MCF 10A (cell line): Measurements from ENCODE around the gene SH2D4B. TPM values are rescaled to one million over a fixed set of nuclear protein-coding genes. Genes with fewer than 3 reads are reported as not detected.

Source experiments
- BruUV-seq: library from RNA; stranded (reverse); fragments of 400-500 nt; replicated peaks from 2 replicates; lab custom pipeline; 2021; lab: Mats Ljungman, UMichigan
- CTCF ChIA-PET: fragments of 300-600 bp; sonication (Branson Sonifier 250); formaldehyde crosslinking; extraction: SDS; loops from one replicate; lab custom pipeline; 2021; ENCODE audit warnings: antibody characterized with exemption, inconsistent platforms; lab: Yijun Ruan, JAX
- POLR2A ChIA-PET: fragments of 300-600, 350-650 bp; sonication (Branson Sonifier 250); formaldehyde crosslinking; extraction: SDS; loops from one replicate; lab custom pipeline; 2020; ENCODE audit warnings: antibody characterized with exemption, inconsistent platforms; lab: Yijun Ruan, JAX
- DNase-seq: peaks from one replicate; pipeline ENCODE4 v3.0.0-alpha.2; 2018; ENCODE audit not compliant: unreplicated experiment
- H3K27ac Mint-ChIP-seq: one replicate; pipeline ENCODE4 v1.8.0; 2022; ENCODE audit warnings: mild to moderate bottlenecking, low read depth, mixed read lengths; ENCODE audit not compliant: unreplicated experiment
- H3K27me3 Mint-ChIP-seq: one replicate; pipeline ENCODE4 v1.8.0; 2022; ENCODE audit warnings: mixed read lengths; ENCODE audit not compliant: insufficient read depth, unreplicated experiment
- H3K36me3 Mint-ChIP-seq: one replicate; pipeline ENCODE4 v1.8.0; 2022; ENCODE audit warnings: mild to moderate bottlenecking, moderate library complexity, mixed read lengths; ENCODE audit not compliant: insufficient read depth, unreplicated experiment
- H3K4me1 Mint-ChIP-seq: one replicate; pipeline ENCODE4 v1.8.0; 2022; ENCODE audit warnings: mixed read lengths; ENCODE audit not compliant: insufficient read depth, unreplicated experiment
- H3K4me3 Mint-ChIP-seq: one replicate; pipeline ENCODE4 v1.8.0; 2022; ENCODE audit warnings: mild to moderate bottlenecking, moderate library complexity, mixed read lengths; ENCODE audit not compliant: unreplicated experiment
- H3K9me3 Mint-ChIP-seq: one replicate; pipeline ENCODE4 v1.8.0; 2022; ENCODE audit warnings: mixed read lengths; ENCODE audit not compliant: unreplicated experiment
- intact Hi-C: fragments of 100-400 bp; cut with micrococcal nuclease; formaldehyde crosslinking; loops from 2 replicates; pipeline ENCODE4 v1.14.1; 2022
- total RNA-seq: library from RNA; stranded (reverse); gene quantifications from 2 replicates; pipeline ENCODE4 v1.2.3, GENCODE V29; 2022
- TF ChIP-seq, protein P1 (sequence below): fragments of 200-600 bp; IDR thresholded peaks from one replicate; pipeline ENCODE4 v1.8.0; 2022; ENCODE audit warnings: antibody characterized with exemption, mild to moderate bottlenecking; ENCODE audit not compliant: unreplicated experiment

The SH2D4B gene
- total RNA-seq, 1 experiment from 2014 or later = not detected

DNA sequence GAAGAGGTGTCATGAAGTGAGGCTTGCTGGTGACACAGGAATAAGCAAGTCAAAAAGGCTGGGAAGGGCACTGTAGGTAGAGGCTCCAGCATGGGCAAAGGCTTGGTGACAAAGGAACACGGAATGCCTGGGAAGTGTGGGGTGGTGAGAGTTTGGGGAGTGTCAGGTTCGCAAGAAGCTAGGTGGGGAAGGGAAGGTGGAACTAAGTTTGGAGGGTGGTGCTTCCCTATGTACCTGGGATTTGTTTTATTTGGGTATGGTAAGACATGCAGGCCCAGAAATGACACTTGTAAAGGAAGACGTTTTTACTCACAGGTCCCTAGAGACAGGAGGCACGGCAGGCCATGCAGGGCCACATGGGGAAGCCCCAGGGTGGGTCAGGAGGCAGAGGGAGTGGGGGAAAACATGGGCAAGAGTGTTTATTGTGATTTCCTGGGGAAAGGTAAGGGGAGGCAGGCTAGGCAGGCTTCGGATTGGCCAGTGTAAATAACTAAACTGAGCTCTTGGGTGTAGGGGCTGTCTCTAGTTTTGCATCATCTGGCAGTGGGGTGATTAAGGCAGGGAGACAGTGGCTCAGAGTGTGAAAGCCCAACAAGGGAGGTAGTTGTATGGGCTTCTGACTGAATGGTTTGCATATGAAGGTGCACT, 52.1 kb downstream of the SH2D4B start:
- ChIA-PET POLR2A (no interaction called here), CTCF (interaction anchor here (0.6 to 1.6 kb wide), 4 partner anchors 11 to 84 kb away, joined by 3 to 5 read pairs (median 4); no protein-coding TSS in a partner anchor)
- no peak overlapping the region for H3K27ac Mint-ChIP-seq

DNA sequence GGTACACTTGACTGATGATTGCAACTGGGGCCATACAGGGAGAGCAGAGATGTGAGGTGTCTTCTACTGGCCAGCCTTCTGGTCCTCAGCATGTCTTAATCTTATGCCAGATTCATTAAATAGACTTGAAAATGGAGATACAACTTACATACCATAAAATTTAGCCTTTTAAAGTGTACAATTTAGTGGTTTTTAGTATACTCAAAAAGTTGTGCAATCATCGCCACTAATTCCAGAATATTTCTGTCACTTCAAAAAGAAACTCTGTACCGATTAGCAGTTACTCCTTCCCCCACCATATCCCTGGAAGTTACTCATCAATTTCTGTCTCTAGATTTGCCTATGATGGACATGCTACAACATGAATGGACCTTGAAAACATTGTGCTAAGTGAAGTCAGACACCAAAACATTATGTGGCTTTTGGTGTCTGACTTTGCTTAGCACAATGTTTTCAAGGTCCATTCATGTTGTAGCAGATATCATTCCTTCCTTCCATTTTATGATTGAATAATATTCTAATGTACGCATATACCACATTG, 53.0 kb downstream of the SH2D4B start:
- intact Hi-C loops = loop anchor here (1.0 kb wide), 1 partner anchor 29 kb away; no protein-coding TSS in a partner anchor
- DNase-seq = peak; percentile 11
- Mint-ChIP-seq H3K27me3 (no peaks in the 10 kb centered on the region), H3K9me3 (peaks cover 12% of the 10 kb centered on the region), H3K4me1 (peaks cover 15% of the 10 kb centered on the region), H3K4me3 (no peak overlapping the region), H3K27ac (no peak overlapping the region), H3K36me3 (peaks cover 5% of the 10 kb centered on the region)
- ChIA-PET POLR2A (no interaction called here), CTCF (interaction anchor here (0.6 to 0.9 kb wide), 2 partner anchors 10 to 85 kb away, joined by 3 read pairs; no protein-coding TSS in a partner anchor)
- no TSS peak for BruUV-seq
- TF ChIP-seq, protein P1, sequence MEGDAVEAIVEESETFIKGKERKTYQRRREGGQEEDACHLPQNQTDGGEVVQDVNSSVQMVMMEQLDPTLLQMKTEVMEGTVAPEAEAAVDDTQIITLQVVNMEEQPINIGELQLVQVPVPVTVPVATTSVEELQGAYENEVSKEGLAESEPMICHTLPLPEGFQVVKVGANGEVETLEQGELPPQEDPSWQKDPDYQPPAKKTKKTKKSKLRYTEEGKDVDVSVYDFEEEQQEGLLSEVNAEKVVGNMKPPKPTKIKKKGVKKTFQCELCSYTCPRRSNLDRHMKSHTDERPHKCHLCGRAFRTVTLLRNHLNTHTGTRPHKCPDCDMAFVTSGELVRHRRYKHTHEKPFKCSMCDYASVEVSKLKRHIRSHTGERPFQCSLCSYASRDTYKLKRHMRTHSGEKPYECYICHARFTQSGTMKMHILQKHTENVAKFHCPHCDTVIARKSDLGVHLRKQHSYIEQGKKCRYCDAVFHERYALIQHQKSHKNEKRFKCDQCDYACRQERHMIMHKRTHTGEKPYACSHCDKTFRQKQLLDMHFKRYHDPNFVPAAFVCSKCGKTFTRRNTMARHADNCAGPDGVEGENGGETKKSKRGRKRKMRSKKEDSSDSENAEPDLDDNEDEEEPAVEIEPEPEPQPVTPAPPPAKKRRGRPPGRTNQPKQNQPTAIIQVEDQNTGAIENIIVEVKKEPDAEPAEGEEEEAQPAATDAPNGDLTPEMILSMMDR = no peak

More for the DNA sequence above, 52.1 kb downstream of the SH2D4B start:
- H3K36me3 Mint-ChIP-seq = peaks cover 5% of the 10 kb centered on the region
- DNase-seq = no peak
- BruUV-seq = no TSS peak
- TF ChIP-seq, protein P1 = no peak
- intact Hi-C loops = loop anchor here (1.0 kb wide), 1 partner anchor 29 kb away; no protein-coding TSS in a partner anchor
- H3K4me3 Mint-ChIP-seq = no peak overlapping the region
- H3K27me3 Mint-ChIP-seq = no peaks in the 10 kb centered on the region
- peaks cover 15% of the 10 kb centered on the region for H3K4me1 Mint-ChIP-seq
- H3K9me3 Mint-ChIP-seq = peaks cover 12% of the 10 kb centered on the region

DNA sequence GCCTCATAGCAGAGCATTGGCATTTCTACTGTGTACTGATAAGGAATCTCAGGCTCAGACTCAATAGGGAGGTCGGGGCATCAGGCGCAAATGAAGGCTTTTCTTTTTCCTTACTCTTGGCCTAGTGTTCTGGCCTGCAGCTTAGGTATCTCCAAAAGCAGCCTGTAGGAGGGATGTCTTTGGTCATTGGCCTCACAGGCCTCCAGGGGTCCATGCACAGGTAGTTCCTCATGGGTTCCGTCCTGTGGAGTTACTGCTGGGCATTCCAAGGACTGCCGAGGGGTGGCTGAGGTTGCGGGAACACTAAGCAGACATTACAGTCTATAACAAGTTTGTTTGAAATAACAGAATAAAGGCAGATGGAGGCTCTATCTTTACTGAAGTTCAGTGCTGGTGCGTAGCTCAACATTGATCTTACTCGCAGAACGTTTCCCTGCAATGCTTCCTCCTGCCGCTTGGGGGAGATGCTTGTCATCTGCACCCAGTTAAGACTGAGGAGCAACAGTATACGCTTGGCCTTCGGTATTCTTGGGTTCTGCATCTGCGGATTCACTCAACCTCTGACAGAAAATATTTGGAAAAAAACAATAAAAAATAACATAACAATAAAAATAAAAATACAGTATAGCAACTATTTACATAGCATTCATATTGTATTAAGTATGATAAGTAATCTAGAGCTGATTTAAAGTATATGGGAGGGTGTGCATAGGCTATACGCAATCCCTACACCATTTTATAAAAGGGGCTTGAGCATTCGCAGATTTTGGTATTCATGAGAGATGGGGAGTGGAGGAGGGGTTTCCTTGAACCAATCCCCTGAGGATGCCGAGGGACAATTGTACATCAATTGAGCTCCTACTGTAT, 58.9 kb downstream of the SH2D4B start:
- intact Hi-C loops = no loop called here
- TF ChIP-seq, protein P1 = peak; percentile 56
- ChIA-PET CTCF (interaction anchor here (0.7 to 5.9 kb wide), 9 partner anchors 10 to 209 kb away, joined by 3 to 38 read pairs (median 4); no protein-coding TSS in a partner anchor), POLR2A (interaction anchor here (0.7 kb wide), 1 partner anchor 94 kb away, joined by 3 read pairs; no protein-coding TSS in a partner anchor)
- no peak overlapping the region for H3K27ac Mint-ChIP-seq
- H3K4me3 Mint-ChIP-seq = no peak overlapping the region
- no peaks in the 10 kb centered on the region for H3K9me3 Mint-ChIP-seq
- peak; percentile 52 for DNase-seq
- no peaks in the 10 kb centered on the region for H3K27me3 Mint-ChIP-seq
- no TSS peak for BruUV-seq
- H3K36me3 Mint-ChIP-seq = no peaks in the 10 kb centered on the region
- no peaks in the 10 kb centered on the region for H3K4me1 Mint-ChIP-seq
